H1 (cell line): ENCODE data around the gene CARD11. TPM values are rescaled to one million over a fixed set of nuclear protein-coding genes. Genes with fewer than 3 reads are reported as not detected.

Source experiments
- ASH2L ChIP-seq: fragments of 200-600, 300-600 bp; sonication (generic); IDR thresholded peaks from one replicate; pipeline ENCODE4 v1.7.1; 2017; ENCODE audit warnings: low read length
- KDM1A ChIP-seq: fragments of 200-600, 300-600 bp; sonication (generic); IDR thresholded peaks from 2 replicates; pipeline ENCODE4 v1.7.1; 2016; ENCODE audit warnings: mild to moderate bottlenecking, low read length, borderline replicate concordance
- POLR2AphosphoS5 ChIP-seq: IDR thresholded peaks from 2 replicates; pipeline ENCODE4 v1.6.1; 2011; ENCODE audit warnings: low read depth, low read length
- RAD21 ChIP-seq, 2 experiments: IDR thresholded peaks in 1 of 2; conservative IDR thresholded peaks in 1 of 2; 2 replicates each; pipeline ENCODE4 v1.6.1; 2011; ENCODE audit warnings: low read depth in 2 of 2, low read length in 2 of 2, improper control_type of control experiment in 1 of 2, inconsistent platforms in 1 of 2, mild to moderate bottlenecking in 1 of 2, moderate library complexity in 1 of 2
- polyA plus RNA-seq, 7 experiments: library from polyadenylated mRNA; depleted of rRNA in 3 of 7; stranded (reverse) in 5 of 7; unstranded in 2 of 7; fragments of >200 nt in 5 of 7; fragments of 200-250 nt in 2 of 7; gene quantifications; 1 replicate in 5 of 7; 2 replicates in 1 of 7; 4 replicates in 1 of 7; pipeline versions ENCODE4 v1.2.1 to v1.2.3, GENCODE V29; 2011 to 2013; ENCODE audit warnings: missing spikeins in 2 of 7, mixed read lengths in 2 of 7
- total RNA-seq: library from RNA; stranded (reverse); fragmentation: NEBNext Ultra II Directional; extraction: Animal tissue kit (Norgen Biotek cat#: 25700); gene quantifications from 2 replicates; pipeline ENCODE4 v1.2.1, GENCODE V29; 2021
- TF ChIP-seq, protein P1 (sequence below): IDR thresholded peaks from 2 replicates; pipeline ENCODE4 v1.6.1; 2012; ENCODE audit warnings: low read length, inconsistent platforms

The CARD11 gene
- total and polyA plus RNA-seq, 2 of the 8 experiments (the other 6 are each of a cell fraction or from before 2014, with no cell fraction given), result 12.6 to 29.8 TPM

- no peak for TF ChIP-seq RAD21 (IDR thresholded peaks at IDR 0.05 in 1 of 2, conservative IDR thresholded peaks at IDR 0.05 in 1 of 2; ENCODE audit: low read depth in 2 of 2, low read length in 2 of 2)
- no peak for TF ChIP-seq KDM1A
- no peak for TF ChIP-seq POLR2AphosphoS5
- no peak for TF ChIP-seq ASH2L
- TF ChIP-seq, protein P1, sequence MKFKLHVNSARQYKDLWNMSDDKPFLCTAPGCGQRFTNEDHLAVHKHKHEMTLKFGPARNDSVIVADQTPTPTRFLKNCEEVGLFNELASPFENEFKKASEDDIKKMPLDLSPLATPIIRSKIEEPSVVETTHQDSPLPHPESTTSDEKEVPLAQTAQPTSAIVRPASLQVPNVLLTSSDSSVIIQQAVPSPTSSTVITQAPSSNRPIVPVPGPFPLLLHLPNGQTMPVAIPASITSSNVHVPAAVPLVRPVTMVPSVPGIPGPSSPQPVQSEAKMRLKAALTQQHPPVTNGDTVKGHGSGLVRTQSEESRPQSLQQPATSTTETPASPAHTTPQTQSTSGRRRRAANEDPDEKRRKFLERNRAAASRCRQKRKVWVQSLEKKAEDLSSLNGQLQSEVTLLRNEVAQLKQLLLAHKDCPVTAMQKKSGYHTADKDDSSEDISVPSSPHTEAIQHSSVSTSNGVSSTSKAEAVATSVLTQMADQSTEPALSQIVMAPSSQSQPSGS, result no peak
Observed at GRCh38 chr7:2939193-2939885, 104.3 kb downstream of the CARD11 start (continued).
